HepG2 (cell line): Measurements from ENCODE around the gene CSF3R.

Experiments used
- CEBPB ChIP-seq: IDR thresholded peaks from 2 replicates; pipeline ENCODE4 v1.6.1; 2011; ENCODE audit warnings: low read depth, low read length, improper control_type of control experiment, borderline replicate concordance
- DRAP1 ChIP-seq: IDR thresholded peaks from 2 replicates; pipeline ENCODE4 v1.6.1; 2016; ENCODE audit warnings: missing genetic modification reagents, missing compliant biosample characterization
- ETS1 ChIP-seq: sonication (generic); formaldehyde crosslinking; IDR thresholded peaks from 2 replicates; pipeline ENCODE4 v1.4.0; 2020; ENCODE audit warnings: missing genetic modification reagents
- FOXJ3 ChIP-seq: sonication (generic); formaldehyde crosslinking; IDR thresholded peaks from 2 replicates; pipeline ENCODE4 v1.4.0; 2020; ENCODE audit warnings: missing genetic modification reagents, mild to moderate bottlenecking, borderline replicate concordance
- MTA3 ChIP-seq: sonication (generic); formaldehyde crosslinking; IDR thresholded peaks from 2 replicates; pipeline ENCODE4 v1.4.0; 2020; ENCODE audit warnings: missing genetic modification reagents
- PHF8 ChIP-seq: sonication (generic); formaldehyde crosslinking; IDR thresholded peaks from 2 replicates; pipeline ENCODE4 v1.5.0; 2020; ENCODE audit warnings: missing genetic modification reagents
- POLR2AphosphoS5 ChIP-seq: IDR thresholded peaks from 2 replicates; pipeline ENCODE4 v1.6.1; 2012; ENCODE audit warnings: low read depth, low read length
- RAD21 ChIP-seq: fragments of 450-650 bp; formaldehyde crosslinking; IDR thresholded peaks from 2 replicates; pipeline ENCODE4 v1.5.0; 2020; ENCODE audit warnings: mild to moderate bottlenecking
- REST ChIP-seq, 2 experiments: IDR thresholded peaks; 2 replicates each; pipeline ENCODE4 v1.6.1; 2011 to 2012; ENCODE audit warnings: low read length in 2 of 2, borderline replicate concordance in 1 of 2, low read depth in 1 of 2, mild to moderate bottlenecking in 1 of 2, moderate library complexity in 1 of 2
- TAF1 ChIP-seq: sonication (generic); formaldehyde crosslinking; IDR thresholded peaks from 2 replicates; pipeline ENCODE4 v1.4.0; 2020; ENCODE audit warnings: missing genetic modification reagents
- ZBTB34 ChIP-seq: sonication (generic); formaldehyde crosslinking; IDR thresholded peaks from 2 replicates; pipeline ENCODE4 v1.8.0; 2022; ENCODE audit warnings: mild to moderate bottlenecking, missing genetic modification reagents
- ZNF430 ChIP-seq: sonication (generic); formaldehyde crosslinking; IDR thresholded peaks from 2 replicates; pipeline ENCODE4 v1.9.0; 2021; ENCODE audit warnings: mild to moderate bottlenecking, missing genetic modification reagents
- TF ChIP-seq, protein P1 (sequence below): sonication (generic); formaldehyde crosslinking; IDR thresholded peaks from 2 replicates; pipeline ENCODE4 v1.5.0; 2020; ENCODE audit warnings: mild to moderate bottlenecking, missing genetic modification reagents, moderate library complexity

DNA sequence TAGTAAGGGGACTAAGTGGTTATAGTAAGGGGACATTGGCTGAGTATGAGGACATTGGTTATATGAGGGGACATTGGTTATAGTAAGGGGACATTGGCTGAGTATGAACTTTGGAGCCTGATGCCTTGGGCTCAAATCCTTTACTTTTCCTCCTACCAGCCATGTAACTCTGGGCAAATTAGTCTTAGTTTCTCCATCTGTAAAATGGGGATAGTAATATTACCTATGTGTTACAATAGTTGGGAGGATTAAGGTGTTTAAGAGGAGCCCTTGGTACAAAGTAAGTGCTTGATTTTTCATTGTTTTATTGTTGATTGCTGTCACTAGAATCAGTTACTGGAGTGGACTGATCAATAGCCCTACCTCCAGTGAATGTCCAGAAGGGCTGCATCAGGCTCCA, 35.3 kb downstream of the CSF3R start:
- TF ChIP-seq REST (IDR thresholded peaks at IDR 0.05; ENCODE audit: borderline replicate concordance in 1 of 2, low read depth in 1 of 2, low read length in 2 of 2) (no peak), TAF1 (CRISPR knock-in tag) (no peak), ZNF430 (CRISPR knock-in tag) (no peak), RAD21 (CRISPR knock-in tag) (no peak), DRAP1 (no peak), MTA3 (CRISPR knock-in tag) (no peak), ZBTB34 (CRISPR knock-in tag) (no peak), ETS1 (CRISPR knock-in tag) (no peak), CEBPB (no peak), PHF8 (CRISPR knock-in tag) (no peak), POLR2AphosphoS5 (no peak), FOXJ3 (CRISPR knock-in tag) (no peak)
- TF ChIP-seq, protein P1, sequence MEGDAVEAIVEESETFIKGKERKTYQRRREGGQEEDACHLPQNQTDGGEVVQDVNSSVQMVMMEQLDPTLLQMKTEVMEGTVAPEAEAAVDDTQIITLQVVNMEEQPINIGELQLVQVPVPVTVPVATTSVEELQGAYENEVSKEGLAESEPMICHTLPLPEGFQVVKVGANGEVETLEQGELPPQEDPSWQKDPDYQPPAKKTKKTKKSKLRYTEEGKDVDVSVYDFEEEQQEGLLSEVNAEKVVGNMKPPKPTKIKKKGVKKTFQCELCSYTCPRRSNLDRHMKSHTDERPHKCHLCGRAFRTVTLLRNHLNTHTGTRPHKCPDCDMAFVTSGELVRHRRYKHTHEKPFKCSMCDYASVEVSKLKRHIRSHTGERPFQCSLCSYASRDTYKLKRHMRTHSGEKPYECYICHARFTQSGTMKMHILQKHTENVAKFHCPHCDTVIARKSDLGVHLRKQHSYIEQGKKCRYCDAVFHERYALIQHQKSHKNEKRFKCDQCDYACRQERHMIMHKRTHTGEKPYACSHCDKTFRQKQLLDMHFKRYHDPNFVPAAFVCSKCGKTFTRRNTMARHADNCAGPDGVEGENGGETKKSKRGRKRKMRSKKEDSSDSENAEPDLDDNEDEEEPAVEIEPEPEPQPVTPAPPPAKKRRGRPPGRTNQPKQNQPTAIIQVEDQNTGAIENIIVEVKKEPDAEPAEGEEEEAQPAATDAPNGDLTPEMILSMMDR (CRISPR knock-in tag): no peak
